GM19099 (cell line): ENCODE data around the gene COL4A6.

ENCODE experiments used
- POLR2A ChIP-seq: IDR thresholded peaks from 3 replicates; pipeline ENCODE4 v1.6.1; 2011; ENCODE audit warnings: low read depth; ENCODE audit not compliant: insufficient read length; ENCODE audit errors: extremely low read depth

COL4A6 gene

DNA sequence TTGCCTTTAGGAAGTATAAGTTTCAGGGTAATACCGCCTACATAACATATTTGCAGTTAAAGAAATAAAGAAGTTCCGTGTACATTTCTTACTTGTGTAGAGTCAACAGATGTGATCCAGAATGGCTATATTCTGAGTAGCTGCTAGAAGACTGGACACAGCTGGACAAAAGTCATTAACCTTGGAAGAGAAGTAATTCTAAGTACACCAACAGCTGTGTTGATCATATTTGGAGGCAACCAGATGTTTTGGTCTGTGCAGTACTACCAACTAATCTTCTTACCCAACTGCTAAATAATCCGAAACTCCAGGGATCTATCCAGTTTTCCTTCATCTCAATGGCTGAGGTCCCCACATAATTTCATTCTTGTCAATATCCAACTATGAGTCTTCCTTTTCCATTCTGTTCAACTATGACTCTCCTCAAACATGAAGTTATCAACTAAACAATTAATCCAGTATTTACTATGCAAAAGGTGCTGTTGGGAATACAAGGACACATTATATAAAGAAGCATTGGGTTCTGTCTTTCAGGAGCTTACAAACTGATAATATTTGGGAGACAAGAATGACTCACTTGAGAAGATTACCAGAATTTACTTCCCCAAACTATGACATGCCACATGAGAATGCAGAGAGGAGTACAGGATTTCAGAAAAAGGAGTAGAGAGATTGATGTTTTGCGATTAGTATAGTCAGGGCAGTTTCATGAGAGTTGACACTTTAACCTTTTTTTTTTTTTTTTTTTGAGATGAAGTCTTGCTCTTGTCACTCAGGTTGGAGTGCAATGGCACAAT, 78.2 kb downstream of the COL4A6 start:
- no peak for TF ChIP-seq POLR2A

DNA sequence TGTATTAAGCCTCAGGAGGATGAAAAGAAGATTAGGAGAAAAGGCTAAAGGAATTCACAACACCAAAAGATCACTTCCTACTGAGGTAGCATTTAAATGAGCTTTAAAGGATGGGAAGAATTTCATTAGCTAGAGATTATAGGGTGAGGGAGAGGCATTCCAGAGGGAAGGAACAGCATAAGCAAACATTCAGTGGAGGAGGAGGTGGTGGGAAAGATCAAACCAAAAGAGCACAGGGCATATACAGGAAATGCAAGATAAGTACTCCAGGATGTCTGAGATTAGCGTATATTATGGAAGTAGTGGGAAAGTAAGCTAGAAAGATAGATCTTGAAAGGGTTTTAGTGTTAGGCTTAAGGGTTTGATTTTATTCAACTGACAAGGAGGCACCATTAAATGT, 84.8 kb downstream of the COL4A6 start:
- no peak for TF ChIP-seq POLR2A

DNA sequence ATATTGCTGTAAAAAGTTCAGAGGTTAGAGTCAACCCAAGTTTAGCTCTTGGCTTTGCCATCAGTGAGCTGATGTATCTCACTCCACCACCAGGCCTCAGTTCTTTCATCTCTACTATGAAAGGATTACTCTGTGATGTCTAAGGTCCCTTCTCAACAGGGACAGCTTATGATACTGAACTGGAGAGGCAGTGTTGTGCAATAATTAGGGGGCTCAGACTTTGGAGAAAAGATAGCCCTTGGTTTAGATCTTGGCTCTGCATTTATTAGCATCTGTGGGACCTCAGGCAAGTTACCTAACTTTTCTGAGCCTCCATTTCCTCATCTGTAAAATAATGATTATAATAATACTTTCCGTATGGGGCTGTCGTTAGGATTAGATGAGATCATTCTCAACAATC, 89.0 kb downstream of the COL4A6 start:
- no peak for TF ChIP-seq POLR2A

DNA sequence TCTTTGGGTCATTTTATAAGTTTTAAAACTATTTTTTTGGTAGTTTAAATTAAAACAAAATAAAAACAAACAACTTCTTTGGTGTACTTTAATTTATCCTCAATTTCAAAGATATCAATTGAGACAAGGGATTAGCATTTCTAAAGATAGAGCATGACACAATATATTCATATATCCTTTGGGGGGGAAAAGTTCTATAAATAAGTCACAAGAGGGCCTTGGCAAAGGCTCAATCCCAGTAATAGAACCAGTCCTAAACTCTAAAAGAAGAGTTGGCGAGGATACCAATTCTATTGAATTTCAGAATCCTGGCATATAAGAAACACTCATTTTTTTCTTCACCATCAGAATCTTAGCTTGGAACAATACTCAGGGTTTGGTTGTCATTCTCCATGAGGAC, 89.7 kb downstream of the COL4A6 start:
- no peak for TF ChIP-seq POLR2A

DNA sequence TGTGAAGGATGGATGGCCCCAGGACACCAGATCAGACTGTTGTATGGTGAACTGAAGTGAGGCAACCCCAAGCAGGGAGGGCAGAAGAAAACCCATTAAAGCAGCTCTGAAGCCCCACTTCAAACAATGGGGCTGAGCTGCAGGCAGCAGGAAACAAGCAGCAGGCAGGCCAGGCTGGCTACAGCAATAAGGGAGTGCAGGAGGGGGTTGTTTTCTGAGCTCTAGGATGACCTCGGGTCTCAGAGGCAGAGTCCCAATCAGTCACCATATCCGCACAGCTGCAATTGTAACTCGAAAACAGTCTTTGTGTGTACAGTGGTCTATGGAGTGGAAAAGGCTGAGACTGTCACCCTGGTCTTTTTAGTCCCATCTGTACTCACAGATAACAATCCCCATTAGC, 90.4 kb downstream of the COL4A6 start:
- no peak for TF ChIP-seq POLR2A

DNA sequence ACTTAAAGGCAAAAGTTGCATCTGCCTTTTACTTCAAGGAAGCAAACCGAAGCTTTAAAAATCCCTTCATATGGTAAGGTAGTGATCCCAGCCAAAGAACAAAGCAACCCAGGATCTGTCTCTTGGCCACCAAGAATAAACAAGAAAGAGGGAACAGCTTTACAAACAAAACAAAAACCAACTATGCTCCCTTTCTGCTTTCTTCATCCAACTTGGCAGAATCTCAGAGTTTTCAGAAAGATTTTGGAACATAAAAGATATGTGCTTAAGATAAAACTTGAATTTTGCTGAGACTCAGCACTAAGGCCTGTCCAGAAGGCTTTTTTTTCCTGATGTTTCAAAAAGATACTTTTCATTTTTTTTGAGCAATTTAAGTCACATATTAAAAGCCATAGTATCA, 94.0 kb downstream of the COL4A6 start:
- no peak for TF ChIP-seq POLR2A

DNA sequence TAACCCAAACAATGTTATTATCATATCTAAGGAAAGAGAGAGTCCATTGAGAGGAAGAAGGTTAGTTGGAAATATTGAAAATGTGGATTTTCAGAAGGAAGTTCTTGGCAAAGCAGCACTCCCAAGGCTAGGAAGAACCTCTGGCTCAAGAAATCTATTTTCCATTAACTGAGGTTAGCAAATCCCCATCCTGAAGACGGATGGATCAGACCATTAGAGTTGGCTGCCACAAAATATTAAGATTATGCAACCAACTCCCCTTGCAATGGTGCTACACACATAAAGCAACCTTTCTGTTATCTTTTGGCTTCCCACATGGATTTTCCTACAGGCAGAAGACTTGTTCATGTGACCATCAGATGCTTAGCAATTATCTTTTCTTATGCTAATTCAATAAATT, 96.3 kb downstream of the COL4A6 start:
- no peak for TF ChIP-seq POLR2A

DNA sequence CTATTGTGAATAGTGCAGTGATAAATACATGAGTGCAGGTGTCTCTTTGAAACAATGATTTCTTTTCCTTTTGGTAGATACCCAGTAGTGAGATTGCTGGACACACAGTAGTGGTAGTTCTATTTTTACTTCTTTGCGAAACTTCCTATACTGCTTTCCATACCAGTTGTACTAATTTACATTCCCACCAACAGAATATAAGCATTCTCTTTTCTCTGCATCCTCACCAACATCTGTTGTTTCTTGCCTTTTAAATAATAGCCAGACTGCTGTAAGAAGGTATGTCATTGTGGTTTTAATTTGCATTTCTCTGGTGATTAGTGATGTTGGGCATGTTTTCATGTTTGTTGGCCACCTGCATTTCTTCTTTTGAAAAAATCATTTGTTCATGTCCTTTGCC, 105.9 kb downstream of the COL4A6 start:
- TF ChIP-seq POLR2A: no peak

DNA sequence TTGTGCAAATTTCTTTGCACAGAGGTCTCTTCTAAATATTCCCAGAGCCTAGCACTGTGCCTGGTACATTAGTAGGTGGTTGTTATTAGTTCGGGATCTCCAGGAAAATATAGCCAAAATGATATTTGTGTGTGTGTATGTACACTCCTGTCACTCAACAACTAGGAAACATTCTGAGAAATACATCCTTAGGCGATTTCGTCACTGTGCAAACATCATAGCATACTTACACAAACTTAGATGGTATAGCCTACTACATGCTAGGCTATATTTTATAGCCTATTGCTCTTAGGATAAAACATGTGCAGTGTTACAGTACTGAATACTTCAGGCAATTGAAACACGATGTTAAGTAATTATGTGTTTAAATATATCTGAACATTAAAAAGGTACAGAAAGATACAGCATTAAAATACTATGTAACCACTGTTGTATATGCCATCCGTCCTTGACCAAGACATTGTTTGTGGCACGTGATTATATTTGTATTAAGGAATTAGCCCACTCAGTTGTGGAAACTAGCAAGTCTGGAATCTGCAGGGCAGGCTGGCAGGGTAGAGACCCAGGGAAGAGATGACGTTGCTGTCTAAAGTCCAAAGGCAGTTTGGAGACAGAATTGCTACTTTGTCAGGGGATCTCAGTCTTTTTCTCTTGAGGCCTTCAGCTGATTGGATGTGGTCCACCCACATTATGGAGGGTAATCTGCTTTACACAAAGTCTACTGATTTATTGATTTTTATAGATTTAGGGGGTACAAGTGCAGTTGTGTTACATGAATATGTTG, 106.9 kb downstream of the COL4A6 start:
- no peak for TF ChIP-seq POLR2A

DNA sequence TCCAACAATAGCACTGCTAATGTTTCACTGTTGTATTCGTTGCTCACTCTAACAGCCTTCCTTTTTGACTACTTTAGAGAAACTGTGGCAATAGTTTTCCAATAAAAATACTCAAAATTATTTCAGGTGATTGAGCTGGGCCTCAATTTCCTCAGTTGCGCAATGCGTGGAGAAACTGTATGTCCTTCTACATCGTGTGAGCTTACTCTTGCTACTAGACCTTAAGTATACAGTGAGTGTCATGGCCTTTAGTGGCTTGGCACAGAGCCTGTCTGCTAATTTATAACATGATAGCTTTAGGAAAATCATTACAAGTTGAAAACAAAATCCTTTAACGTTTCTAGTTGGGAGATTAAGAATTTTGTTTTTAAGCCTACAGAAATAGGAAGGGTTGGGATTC, 114.5 kb downstream of the COL4A6 start:
- no peak for TF ChIP-seq POLR2A

DNA sequence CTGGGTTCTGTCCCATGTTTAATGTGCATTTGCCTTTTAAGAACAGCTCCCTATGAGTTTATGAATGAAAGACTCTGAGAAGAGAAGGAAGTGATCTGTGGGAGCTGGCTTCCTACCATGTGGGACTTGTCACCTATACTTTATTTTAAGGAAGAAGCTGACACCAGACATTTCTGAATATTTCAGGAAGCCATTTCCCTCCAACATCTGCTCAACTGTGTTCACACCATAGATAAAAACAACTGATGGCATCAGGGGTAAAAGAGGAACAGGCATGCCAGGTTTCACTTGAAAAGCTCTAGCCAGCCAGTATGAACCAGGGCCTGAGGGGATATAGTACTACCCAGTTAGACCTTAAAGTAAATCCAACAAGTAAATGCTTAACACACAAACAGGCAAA, 116.0 kb downstream of the COL4A6 start:
- TF ChIP-seq POLR2A: no peak

DNA sequence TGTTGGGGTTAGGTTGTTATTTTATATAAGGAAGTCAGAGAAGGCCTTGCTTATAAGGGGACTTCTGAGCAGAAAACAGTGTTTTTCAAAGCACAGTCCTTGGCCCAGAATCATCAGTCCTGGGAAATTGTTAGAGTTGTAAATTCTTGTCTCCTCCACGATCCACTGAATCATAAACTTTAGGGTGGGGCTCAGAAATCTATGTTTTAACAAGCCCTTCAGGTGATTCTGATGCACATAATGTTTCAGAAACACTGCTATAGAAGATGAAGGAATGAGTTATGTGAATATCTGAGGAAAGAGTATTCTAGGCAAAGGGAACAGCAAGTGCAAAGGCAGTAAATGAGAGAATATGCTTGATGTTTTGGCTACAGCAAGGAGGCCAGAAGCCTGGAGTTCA, 121.8 kb downstream of the COL4A6 start:
- no peak for TF ChIP-seq POLR2A

DNA sequence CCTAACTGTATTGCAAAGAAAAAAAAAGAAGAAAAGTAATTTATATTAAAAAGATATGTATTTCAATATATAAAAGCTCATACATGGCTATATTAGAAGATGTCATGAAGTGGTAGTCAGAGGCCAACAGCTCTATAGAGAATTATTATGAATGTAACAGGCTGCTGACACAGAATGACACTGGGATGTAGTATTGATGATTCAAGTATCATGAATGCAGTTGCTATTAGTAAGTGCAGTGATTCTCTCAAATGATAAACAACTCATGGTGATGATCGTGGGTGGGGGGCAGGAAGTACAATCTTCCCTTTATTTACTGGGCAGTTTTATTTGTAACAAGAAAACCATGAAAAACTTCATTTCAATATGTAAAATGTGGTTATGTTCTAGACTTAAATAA, 124.6 kb downstream of the COL4A6 start:
- no peak for TF ChIP-seq POLR2A

DNA sequence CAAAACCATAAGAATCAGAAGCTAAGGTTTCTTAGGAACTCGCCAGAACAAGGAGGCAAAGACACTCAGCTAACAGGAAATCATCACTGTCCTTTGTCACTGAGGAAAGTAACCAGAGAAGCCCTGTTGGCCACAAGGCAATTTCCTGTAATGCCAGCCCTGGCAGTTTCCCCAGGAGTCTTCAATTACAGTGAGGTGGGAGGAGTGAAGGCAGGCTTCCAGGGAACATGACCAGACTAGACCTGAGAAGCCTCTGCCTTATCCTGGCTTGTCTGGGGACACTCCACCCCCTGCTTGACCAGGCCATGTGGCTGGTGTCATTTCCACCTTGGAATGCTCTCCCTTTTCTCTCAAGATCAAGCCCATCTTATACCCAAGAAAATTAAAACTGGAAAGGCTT, 125.3 kb downstream of the COL4A6 start:
- no peak for TF ChIP-seq POLR2A

DNA sequence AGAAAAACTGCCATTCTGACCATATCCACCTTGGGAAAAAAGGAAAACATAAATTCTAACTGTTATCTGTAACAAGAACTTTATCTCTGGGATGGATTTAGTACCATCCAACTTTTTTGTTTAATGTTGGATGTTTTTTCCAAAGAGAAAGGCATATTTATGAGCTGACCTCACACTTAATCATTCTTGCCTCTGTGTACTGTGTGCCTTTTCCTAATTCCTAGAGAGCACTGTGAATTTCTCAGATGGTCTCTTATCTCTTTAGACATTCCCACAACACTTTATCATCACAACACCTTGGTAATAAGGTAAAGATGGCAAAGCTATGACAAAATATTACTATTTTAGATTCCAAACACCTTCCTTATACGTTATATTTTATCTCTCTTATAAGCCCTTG, 126.2 kb downstream of the COL4A6 start:
- TF ChIP-seq POLR2A: no peak

DNA sequence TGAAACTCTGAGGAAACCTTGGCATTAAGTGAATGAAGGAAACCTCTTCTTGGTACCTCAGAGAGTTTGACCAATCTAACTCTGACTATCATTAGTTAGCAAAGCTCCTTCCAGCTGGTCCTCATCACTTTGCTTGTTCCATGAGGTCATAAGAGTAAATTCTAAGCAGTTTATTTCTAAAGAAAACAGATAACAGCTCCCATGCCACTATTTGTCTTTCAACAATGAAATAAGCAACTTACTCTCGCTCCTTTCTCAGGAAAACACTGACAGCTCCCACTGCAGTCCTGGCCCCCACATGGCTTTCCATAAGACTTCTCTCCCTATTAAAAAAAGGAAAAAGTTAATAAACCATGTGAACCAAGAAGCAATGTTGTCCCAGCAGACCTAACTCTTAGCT, 127.7 kb downstream of the COL4A6 start:
- TF ChIP-seq POLR2A: no peak
